GM23338 (cell line): Measurements from ENCODE around the gene EGF. TPM values are rescaled to one million over a fixed set of nuclear protein-coding genes. Genes with fewer than 3 reads are reported as not detected.

Experiments used
- ATAC-seq: fragments of 200-7000 bp; cut with Tn5 transposase; 3 replicates; pipeline ENCODE4 v1.9.1; 2020
- DNase-seq: peaks from one replicate; pipeline ENCODE4 v3.0.0-alpha.2; 2015; ENCODE audit warnings: low spot score
- H2AFZ ChIP-seq: fragments of 200-600 bp; sonication (generic); 2 replicates; pipeline ENCODE4 v1.8.0; 2016; ENCODE audit warnings: antibody characterized with exemption, mild to moderate bottlenecking, moderate library complexity
- H3F3A ChIP-seq: fragments of 200-600 bp; sonication (generic); replicated peaks from 2 replicates; pipeline ENCODE4 v1.8.0; 2017; ENCODE audit warnings: antibody characterized with exemption, mixed run types, low read depth
- H3K27ac ChIP-seq: fragments of 200-600 bp; sonication (generic); 2 replicates; pipeline ENCODE4 v1.6.1; 2016; ENCODE audit warnings: low read depth
- H3K27me3 ChIP-seq: fragments of 200-600 bp; sonication (generic); 2 replicates; pipeline ENCODE4 v1.8.0; 2016; ENCODE audit warnings: mild to moderate bottlenecking, mixed run types, moderate library complexity; ENCODE audit not compliant: insufficient read depth
- H3K36me3 ChIP-seq: fragments of 200-600 bp; sonication (generic); 2 replicates; pipeline ENCODE4 v1.8.0; 2016; ENCODE audit warnings: mild to moderate bottlenecking; ENCODE audit not compliant: insufficient read depth
- H3K4me1 ChIP-seq: fragments of 200-600 bp; sonication (generic); 2 replicates; pipeline ENCODE4 v1.8.0; 2016; ENCODE audit warnings: mild to moderate bottlenecking, moderate library complexity; ENCODE audit not compliant: insufficient read depth
- H3K4me2 ChIP-seq: fragments of 200-600 bp; sonication (generic); 2 replicates; pipeline ENCODE4 v1.7.1; 2017; ENCODE audit warnings: mixed run types
- H3K4me3 ChIP-seq: fragments of 200-600 bp; sonication (generic); 2 replicates; pipeline ENCODE4 v1.6.1; 2016; ENCODE audit warnings: mixed run types
- H3K79me2 ChIP-seq: fragments of 200-600 bp; sonication (generic); replicated peaks from 2 replicates; pipeline ENCODE4 v1.8.0; 2017; ENCODE audit warnings: mild to moderate bottlenecking; ENCODE audit not compliant: insufficient read depth
- H3K9me2 ChIP-seq: fragments of 200-600 bp; sonication (generic); 2 replicates; pipeline ENCODE4 v1.8.0; 2017; ENCODE audit not compliant: insufficient read depth
- H4K20me1 ChIP-seq: fragments of 200-600 bp; sonication (generic); replicated peaks from 2 replicates; pipeline ENCODE4 v1.8.0; 2017; ENCODE audit warnings: mild to moderate bottlenecking; ENCODE audit not compliant: insufficient read depth
- H3K27ac Mint-ChIP-seq: 2 replicates; pipeline ENCODE4 v1.8.0; 2020; ENCODE audit warnings: inconsistent platforms, mild to moderate bottlenecking, moderate library complexity, mixed read lengths
- H3K27me3 Mint-ChIP-seq: 3 replicates; pipeline ENCODE4 v1.8.0; 2022; ENCODE audit warnings: low read depth, mild to moderate bottlenecking, moderate library complexity, mixed read lengths, inconsistent platforms; ENCODE audit not compliant: insufficient read depth, poor library complexity
- H3K36me3 Mint-ChIP-seq: 3 replicates; pipeline ENCODE4 v1.8.0; 2021; ENCODE audit warnings: low read depth, mild to moderate bottlenecking, inconsistent platforms, moderate library complexity, mixed read lengths
- H3K4me1 Mint-ChIP-seq: 3 replicates; pipeline ENCODE4 v1.8.0; 2020; ENCODE audit warnings: mild to moderate bottlenecking, inconsistent platforms, mixed read lengths
- H3K4me3 Mint-ChIP-seq: 3 replicates; pipeline ENCODE4 v1.8.0; 2021; ENCODE audit warnings: moderate library complexity, mild to moderate bottlenecking, inconsistent platforms, mixed read lengths
- H3K9me3 Mint-ChIP-seq: 3 replicates; pipeline ENCODE4 v1.8.0; 2020; ENCODE audit warnings: moderate library complexity, mild to moderate bottlenecking, inconsistent platforms, mixed read lengths
- CREB1 ChIP-seq: fragments of 250-450 bp; sonication (Bioruptor Pico); IDR thresholded peaks from 2 replicates; pipeline ENCODE4 v1.5.0; 2020; ENCODE audit warnings: low read depth, mild to moderate bottlenecking, moderate library complexity
- EZH2phosphoT487 ChIP-seq: fragments of 200-600 bp; sonication (generic); IDR thresholded peaks from one replicate; pipeline ENCODE4 v1.8.1; 2018; ENCODE audit warnings: antibody characterized with exemption; ENCODE audit not compliant: unreplicated experiment
- NANOG ChIP-seq: IDR thresholded peaks from 2 replicates; pipeline ENCODE4 v1.6.1; 2016; ENCODE audit warnings: antibody characterized with exemption, borderline replicate concordance
- POLR2AphosphoS5 ChIP-seq: IDR thresholded peaks from 2 replicates; pipeline ENCODE4 v1.6.1; 2016; ENCODE audit warnings: antibody characterized with exemption, low read depth
- STAT1 ChIP-seq: IDR thresholded peaks from one replicate; pipeline ENCODE4 v1.6.1; 2016; ENCODE audit warnings: antibody characterized with exemption; ENCODE audit not compliant: unreplicated experiment
- ZNF114 ChIP-seq: fragments of 250-450 bp; sonication (Bioruptor Pico); IDR thresholded peaks from 2 replicates; pipeline ENCODE4 v1.5.0; 2020; ENCODE audit warnings: mild to moderate bottlenecking, moderate library complexity
- ZNF331 ChIP-seq: fragments of 250-450 bp; sonication (Bioruptor Pico); IDR thresholded peaks from 2 replicates; pipeline ENCODE4 v1.5.0; 2020; ENCODE audit warnings: low read depth, mild to moderate bottlenecking, moderate library complexity
- polyA plus RNA-seq: library from polyadenylated mRNA; unstranded; fragments of >200 nt; fragmentation: Nextera tagmentation; extraction: Ambion mirVana; gene quantifications from 2 replicates; pipeline ENCODE4 v1.2.1, GENCODE V29; 2016
- total RNA-seq: library from RNA; depleted of rRNA; stranded (reverse); fragments of >200 nt; shearing (Covaris generic); gene quantifications from 2 replicates; pipeline ENCODE4 v1.2.3, GENCODE V29; 2014
- TF ChIP-seq, protein P1 (sequence below): IDR thresholded peaks from 2 replicates; pipeline ENCODE4 v1.6.1; 2016; ENCODE audit warnings: antibody characterized with exemption
- TF ChIP-seq, protein P2 (sequence below), 2 experiments: fragments of 200-600 bp in 1 of 2; sonication (generic) in 1 of 2; conservative IDR thresholded peaks; 2 replicates each; pipeline versions ENCODE4 v1.5.1 to v1.6.1; 2016 to 2017; ENCODE audit warnings: antibody characterized with exemption in 2 of 2, low read depth in 2 of 2, mild to moderate bottlenecking in 2 of 2, moderate library complexity in 1 of 2
- TF ChIP-seq, protein P3 (sequence below): fragments of 250-450 bp; sonication (Bioruptor Pico); IDR thresholded peaks from 2 replicates; pipeline ENCODE4 v1.5.0; 2020; ENCODE audit warnings: mild to moderate bottlenecking, moderate library complexity

Gene EGF
- total and polyA plus RNA-seq, 2 experiments from 2014 or later: 1.4 to 3.0 TPM

DNA sequence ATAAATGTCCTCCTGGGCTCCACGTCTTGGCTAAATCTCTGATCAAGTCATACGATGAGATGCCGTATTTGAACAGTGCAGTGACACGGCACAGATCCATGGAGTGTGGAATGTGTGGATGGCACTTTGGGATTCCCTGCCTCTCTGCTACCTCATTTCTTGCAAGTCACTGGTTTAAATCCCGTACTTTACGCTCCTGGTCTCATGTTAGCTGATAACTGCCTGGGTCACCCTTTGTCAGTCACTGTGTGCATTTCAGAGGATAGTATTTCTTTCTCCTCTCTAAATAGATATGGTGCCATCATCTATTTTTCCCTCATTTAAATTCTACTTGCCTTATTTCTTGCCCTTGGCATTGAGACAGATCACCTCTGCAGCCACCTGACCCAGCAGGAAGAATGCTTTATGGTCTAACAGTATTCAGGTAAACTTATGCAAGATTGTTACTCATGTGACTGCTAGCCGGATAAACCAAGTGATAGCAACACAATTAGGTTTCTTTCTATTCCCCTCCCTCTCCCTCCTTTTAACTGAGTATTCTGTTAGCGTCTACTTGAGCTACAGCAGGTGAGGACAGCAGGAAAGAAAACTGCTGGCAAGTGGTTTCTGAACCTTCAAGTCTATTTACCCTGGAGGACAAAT lies 2.8 kb downstream of the EGF start:
- Histone ChIP-seq H3K4me2 (no peak overlapping the region), H3K9me2 (no peaks in the 10 kb centered on the region), H3K27me3 (no peaks in the 10 kb centered on the region), H2AFZ (no peak overlapping the region), H3K4me1 (peaks cover 26% of the 10 kb centered on the region), H3K79me2 (no peaks in the 10 kb centered on the region), H4K20me1 (no peaks in the 10 kb centered on the region), H3K27ac (no peak overlapping the region), H3K4me3 (no peak overlapping the region), H3F3A (no peaks in the 10 kb centered on the region), H3K36me3 (no peaks in the 10 kb centered on the region)
- no peaks in the 10 kb centered on the region for H3K36me3 Mint-ChIP-seq
- TF ChIP-seq POLR2AphosphoS5: no peak
- TF ChIP-seq, protein P1, sequence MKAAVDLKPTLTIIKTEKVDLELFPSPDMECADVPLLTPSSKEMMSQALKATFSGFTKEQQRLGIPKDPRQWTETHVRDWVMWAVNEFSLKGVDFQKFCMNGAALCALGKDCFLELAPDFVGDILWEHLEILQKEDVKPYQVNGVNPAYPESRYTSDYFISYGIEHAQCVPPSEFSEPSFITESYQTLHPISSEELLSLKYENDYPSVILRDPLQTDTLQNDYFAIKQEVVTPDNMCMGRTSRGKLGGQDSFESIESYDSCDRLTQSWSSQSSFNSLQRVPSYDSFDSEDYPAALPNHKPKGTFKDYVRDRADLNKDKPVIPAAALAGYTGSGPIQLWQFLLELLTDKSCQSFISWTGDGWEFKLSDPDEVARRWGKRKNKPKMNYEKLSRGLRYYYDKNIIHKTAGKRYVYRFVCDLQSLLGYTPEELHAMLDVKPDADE: no peak
- no peak for TF ChIP-seq STAT1
- TF ChIP-seq, protein P2, sequence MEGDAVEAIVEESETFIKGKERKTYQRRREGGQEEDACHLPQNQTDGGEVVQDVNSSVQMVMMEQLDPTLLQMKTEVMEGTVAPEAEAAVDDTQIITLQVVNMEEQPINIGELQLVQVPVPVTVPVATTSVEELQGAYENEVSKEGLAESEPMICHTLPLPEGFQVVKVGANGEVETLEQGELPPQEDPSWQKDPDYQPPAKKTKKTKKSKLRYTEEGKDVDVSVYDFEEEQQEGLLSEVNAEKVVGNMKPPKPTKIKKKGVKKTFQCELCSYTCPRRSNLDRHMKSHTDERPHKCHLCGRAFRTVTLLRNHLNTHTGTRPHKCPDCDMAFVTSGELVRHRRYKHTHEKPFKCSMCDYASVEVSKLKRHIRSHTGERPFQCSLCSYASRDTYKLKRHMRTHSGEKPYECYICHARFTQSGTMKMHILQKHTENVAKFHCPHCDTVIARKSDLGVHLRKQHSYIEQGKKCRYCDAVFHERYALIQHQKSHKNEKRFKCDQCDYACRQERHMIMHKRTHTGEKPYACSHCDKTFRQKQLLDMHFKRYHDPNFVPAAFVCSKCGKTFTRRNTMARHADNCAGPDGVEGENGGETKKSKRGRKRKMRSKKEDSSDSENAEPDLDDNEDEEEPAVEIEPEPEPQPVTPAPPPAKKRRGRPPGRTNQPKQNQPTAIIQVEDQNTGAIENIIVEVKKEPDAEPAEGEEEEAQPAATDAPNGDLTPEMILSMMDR (conservative IDR thresholded peaks at IDR 0.05; ENCODE audit: low read depth in 2 of 2): no peak
- no peak for TF ChIP-seq EZH2phosphoT487
- TF ChIP-seq, protein P3, sequence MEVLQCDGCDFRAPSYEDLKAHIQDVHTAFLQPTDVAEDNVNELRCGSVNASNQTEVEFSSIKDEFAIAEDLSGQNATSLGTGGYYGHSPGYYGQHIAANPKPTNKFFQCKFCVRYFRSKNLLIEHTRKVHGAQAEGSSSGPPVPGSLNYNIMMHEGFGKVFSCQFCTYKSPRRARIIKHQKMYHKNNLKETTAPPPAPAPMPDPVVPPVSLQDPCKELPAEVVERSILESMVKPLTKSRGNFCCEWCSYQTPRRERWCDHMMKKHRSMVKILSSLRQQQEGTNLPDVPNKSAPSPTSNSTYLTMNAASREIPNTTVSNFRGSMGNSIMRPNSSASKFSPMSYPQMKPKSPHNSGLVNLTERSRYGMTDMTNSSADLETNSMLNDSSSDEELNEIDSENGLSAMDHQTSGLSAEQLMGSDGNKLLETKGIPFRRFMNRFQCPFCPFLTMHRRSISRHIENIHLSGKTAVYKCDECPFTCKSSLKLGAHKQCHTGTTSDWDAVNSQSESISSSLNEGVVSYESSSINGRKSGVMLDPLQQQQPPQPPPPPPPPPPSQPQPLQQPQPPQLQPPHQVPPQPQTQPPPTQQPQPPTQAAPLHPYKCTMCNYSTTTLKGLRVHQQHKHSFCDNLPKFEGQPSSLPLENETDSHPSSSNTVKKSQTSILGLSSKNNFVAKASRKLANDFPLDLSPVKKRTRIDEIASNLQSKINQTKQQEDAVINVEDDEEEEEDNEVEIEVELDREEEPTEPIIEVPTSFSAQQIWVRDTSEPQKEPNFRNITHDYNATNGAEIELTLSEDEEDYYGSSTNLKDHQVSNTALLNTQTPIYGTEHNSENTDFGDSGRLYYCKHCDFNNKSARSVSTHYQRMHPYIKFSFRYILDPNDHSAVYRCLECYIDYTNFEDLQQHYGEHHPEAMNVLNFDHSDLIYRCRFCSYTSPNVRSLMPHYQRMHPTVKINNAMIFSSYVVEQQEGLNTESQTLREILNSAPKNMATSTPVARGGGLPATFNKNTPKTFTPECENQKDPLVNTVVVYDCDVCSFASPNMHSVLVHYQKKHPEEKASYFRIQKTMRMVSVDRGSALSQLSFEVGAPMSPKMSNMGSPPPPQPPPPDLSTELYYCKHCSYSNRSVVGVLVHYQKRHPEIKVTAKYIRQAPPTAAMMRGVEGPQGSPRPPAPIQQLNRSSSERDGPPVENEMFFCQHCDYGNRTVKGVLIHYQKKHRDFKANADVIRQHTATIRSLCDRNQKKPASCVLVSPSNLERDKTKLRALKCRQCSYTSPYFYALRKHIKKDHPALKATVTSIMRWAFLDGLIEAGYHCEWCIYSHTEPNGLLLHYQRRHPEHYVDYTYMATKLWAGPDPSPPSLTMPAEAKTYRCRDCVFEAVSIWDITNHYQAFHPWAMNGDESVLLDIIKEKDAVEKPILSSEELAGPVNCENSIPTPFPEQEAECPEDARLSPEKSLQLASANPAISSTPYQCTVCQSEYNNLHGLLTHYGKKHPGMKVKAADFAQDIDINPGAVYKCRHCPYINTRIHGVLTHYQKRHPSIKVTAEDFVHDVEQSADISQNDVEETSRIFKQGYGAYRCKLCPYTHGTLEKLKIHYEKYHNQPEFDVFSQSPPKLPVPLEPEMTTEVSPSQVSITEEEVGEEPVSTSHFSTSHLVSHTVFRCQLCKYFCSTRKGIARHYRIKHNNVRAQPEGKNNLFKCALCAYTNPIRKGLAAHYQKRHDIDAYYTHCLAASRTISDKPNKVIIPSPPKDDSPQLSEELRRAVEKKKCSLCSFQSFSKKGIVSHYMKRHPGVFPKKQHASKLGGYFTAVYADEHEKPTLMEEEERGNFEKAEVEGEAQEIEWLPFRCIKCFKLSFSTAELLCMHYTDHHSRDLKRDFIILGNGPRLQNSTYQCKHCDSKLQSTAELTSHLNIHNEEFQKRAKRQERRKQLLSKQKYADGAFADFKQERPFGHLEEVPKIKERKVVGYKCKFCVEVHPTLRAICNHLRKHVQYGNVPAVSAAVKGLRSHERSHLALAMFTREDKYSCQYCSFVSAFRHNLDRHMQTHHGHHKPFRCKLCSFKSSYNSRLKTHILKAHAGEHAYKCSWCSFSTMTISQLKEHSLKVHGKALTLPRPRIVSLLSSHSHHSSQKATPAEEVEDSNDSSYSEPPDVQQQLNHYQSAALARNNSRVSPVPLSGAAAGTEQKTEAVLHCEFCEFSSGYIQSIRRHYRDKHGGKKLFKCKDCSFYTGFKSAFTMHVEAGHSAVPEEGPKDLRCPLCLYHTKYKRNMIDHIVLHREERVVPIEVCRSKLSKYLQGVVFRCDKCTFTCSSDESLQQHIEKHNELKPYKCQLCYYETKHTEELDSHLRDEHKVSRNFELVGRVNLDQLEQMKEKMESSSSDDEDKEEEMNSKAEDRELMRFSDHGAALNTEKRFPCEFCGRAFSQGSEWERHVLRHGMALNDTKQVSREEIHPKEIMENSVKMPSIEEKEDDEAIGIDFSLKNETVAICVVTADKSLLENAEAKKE: no peak
- no peak for TF ChIP-seq ZNF114 (CRISPR knock-in tag)
- TF ChIP-seq ZNF331: no peak
- TF ChIP-seq CREB1 (CRISPR knock-in tag): no peak
- no peak for TF ChIP-seq NANOG
- H3K9me3 Mint-ChIP-seq: no peaks in the 10 kb centered on the region
- H3K4me3 Mint-ChIP-seq: no peak overlapping the region
- H3K4me1 Mint-ChIP-seq: peaks cover 38% of the 10 kb centered on the region
- no peak overlapping the region for H3K27ac Mint-ChIP-seq
- ATAC-seq (no peak), DNase-seq (no peak)
- peaks cover 2% of the 10 kb centered on the region for H3K27me3 Mint-ChIP-seq
